GM19351 (cell line): ENCODE data around the gene DUS2.
"Not testable (repeated sequence)": the region's sequence is repeated elsewhere in the genome, so short reads cannot be mapped to it uniquely, and the experiment has no call there.

Experiments used
- ATAC-seq: cut with Tn5 transposase; IDR thresholded peaks from one replicate; pipeline ENCODE4 v1.9.1; 2021; ENCODE audit warnings: mild to moderate bottlenecking, moderate library complexity; ENCODE audit not compliant: unreplicated experiment

The DUS2 gene

DNA sequence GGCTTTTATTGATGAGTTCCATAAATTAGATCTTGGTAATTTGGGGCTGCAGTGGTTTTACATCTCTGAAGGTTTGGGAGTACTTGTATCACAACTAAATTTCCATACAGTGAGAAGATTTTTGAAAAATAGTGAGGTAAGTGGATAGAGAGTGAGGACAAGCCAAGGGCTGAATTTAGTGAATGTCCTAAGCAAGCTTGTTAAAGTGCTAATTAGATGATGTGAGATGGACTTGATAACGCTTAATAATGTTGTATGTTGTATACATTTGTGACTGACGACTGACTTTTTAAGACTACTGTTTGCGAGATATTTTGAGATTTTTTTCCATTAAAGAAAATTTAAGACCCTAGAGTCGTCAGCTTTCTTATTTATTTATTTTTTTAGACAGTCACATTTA, 66.0 kb downstream of the DUS2 start:
- no peak for ATAC-seq

DNA sequence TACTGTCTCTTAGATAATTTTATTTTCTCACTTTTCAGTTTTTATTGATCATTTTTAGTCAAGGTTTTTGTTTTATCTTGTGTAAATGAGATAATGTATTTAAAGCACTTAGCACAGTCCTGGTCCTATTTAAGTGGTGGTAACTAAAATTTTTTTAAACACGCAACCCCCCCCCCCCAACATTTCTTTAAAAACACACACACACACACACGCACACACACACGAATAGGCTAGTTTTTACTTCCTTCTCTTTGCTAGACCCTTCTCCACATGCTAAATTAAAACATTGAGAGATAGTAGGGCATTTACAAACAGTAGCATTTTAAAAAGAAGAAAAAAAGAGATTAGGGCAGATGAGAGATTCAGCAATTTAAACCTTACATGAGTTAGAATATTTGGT, 67.0 kb downstream of the DUS2 start:
- no peak for ATAC-seq

DNA sequence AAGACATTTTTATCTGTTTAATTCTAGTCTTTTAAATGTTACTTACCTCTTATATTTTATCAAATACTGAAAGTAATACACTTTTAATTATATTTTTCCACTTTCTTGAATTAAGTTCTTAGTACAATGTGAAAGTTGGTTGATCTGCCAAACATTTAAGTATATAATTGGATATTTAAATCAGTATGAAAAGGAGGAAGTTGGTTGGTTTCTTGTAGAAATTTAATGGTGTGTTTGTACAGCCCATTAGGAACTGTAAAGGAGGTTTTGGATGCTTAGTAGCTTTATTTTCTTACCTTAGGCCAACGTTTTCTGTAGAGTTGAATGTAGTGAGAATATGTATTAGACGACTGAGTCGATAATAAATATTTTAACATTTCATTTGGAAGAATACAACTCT, 67.4 kb downstream of the DUS2 start:
- ATAC-seq, result no peak

DNA sequence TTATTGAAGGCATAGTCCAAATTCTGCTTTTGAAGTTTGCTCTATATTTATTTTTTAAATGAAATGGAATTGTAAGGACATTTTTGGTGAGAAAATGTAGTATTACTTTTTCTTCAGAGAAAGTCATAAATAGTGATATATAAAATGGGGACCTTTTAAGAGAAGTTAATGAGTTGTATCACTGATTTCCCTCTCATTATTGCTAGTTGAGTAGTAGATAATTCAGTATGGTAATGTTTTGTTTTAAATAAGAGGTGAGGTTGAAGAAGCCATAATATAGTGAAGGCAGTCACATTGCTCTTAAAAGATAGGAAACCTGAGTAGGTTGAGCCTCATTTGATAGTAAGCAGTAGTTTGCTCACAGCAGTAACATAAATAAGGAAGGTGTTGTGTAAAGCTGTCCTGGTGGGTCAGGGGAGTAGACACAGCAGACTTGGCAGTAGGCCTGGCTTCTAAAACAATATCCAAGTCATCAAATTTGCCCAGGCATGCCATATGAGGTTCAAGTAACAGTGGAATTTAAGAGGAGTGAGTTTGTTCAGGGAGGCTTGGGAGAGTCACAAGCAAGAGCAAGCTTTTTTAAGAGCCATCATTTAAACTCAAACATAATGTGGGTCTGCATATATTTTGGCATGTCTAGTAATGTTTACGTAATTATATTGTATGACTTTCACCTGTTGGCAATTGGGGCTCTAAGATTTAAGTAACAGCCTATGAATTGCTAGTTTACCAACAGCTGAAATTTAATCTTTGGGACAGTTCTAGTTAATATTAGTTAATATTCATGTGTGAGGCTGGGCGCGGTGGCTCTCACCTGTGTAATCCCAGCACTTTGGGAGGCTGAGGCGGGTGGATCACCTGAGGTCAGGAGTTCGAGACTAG, 68.5 kb downstream of the DUS2 start:
- no peak for ATAC-seq

DNA sequence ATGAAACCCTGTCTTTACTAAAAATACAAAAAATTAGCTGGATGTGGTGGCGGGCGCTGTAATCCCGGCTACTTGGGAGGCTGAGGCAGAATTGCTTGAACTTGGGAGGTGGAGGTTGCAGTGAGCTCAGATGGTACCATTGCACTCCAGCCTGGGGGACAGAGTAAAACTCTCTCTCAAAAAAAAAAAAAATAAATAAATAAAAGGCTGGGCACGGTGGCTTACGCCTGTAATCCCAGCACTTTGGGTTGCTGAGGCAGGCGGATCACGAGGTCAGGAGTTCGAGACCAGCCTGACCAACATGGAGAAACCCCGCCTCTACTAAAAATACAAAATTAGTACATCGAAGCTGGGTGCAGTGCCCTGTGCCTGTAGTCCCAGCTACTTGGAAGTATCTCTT, 69.2 kb downstream of the DUS2 start:
- not testable (repeated sequence) for ATAC-seq

DNA sequence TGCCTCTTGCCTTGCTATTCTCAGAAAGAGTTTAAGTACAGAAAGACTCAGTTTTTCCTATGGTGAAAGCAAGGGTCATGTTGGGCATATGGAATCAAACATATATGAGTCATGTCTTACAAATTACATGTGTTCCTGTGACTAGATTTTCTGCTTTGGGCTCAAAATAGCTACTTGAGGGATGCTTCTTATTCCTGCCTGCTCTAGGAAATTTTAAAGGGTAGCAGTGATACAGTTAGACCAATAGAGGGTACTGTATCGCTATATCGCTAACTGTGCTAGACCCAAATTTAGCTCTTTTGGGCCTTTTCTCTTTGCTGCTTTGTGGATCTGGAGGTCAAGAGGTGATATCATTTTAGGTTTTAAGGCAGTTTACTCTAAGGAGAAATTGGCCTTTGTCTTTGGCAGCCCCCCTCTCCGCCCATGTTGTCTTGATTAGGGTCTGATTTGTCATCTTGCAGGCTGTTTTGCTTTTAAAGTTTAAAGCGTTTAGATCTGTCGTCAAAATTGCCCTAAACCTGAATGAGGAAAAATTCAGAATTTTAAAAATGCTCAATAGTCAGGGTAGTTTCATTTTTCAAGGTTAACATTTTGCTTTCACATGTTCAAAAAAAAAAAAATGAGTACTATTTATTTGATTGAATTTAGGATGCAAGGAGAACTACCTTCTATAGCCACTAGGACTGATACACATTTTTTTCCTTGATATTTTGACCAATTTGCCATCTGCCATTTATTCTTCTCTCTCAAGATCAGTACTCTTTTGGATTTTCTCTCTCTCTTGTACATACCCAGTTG, 70.9 kb downstream of the DUS2 start:
- ATAC-seq, result no peak

DNA sequence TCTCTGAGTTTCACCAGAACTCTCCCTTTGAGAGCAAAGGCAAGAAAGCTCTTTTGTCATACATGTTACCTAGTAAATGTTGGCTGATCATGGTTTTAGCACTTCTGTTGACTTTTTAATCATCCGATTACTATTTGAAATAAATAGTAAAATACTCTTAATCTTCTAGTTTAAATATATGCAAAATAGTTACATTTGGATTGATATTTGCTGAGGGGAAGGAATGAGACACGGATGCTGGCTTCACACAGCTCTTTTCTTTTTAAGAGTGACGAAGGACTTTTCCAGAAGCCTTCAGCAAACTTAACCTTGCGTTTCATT, 71.5 kb downstream of the DUS2 start:
- no peak for ATAC-seq

DNA sequence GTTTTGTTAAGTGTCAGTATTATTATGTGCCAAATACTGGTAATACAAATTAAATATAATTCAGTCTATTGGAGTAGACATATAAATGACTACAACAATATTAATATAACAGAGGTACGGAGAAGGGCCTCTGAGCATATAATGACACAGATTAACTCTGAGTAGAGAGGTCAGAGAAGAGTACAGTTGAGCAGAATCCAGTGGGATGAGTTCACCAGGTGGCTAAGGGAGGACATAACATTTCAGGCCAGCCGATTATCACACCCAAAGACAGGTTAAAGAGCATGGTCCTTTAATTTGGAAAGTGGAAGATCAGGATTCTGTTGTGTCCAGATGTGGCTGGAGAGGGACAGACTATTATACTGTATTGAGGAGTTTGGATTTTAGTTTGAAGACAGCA, 73.4 kb downstream of the DUS2 start:
- no peak for ATAC-seq

DNA sequence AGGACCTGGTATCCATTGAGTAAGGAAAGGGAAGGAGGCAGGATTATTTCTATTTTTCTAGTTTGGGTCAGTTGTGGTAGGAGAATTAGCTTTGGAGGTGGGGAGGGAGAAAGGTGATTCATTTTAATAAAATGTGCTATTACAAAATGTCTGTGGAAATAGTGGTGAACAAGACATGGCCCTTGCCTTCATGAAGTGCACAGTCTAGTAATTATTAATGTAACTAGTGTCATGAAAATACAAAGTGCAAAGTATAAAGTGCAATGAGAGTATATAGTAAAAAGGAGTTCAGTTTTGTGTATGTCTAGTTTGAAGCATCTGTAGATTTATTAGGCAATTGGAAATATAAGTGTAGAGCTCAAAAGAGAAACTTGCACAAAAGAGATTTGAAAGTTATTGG, 74.0 kb downstream of the DUS2 start:
- no peak for ATAC-seq

DNA sequence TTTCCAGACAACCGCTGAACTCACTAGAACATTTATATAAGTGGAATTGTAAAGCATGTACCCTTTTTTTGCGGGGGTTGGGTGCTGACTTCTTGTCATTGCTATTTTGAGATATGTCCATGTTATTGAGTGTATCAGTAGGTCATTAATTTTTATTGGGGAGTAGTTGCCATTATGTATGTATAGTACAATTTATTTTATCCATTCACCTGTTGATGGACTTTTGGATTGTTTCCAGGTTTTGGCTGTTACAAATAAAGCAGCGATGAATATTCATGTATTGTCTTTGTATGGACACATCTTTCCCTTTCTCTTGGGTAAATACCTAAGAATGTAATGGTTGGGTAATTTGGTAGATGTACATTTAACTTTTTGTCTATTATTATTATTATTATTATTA, 74.8 kb downstream of the DUS2 start:
- ATAC-seq, result no peak

DNA sequence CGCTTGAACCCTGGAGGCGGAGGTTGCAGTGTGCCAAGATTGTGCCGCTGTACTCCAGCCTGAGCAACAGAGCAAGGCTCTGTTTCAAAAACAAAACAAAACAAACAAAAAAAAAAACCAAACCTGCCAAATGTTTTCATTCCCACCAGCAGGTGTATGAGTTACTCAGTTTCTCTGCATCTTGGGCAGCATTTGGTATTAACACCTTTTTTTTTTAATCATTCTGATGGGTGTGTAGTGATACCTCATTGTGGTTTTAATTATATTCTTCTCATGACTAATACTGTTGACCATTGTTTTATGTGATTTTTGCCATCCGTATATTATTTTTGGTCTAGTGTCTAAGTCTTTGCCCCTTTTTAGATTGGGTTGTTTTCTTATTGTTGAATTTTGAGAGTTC, 77.4 kb downstream of the DUS2 start:
- ATAC-seq, result no peak

DNA sequence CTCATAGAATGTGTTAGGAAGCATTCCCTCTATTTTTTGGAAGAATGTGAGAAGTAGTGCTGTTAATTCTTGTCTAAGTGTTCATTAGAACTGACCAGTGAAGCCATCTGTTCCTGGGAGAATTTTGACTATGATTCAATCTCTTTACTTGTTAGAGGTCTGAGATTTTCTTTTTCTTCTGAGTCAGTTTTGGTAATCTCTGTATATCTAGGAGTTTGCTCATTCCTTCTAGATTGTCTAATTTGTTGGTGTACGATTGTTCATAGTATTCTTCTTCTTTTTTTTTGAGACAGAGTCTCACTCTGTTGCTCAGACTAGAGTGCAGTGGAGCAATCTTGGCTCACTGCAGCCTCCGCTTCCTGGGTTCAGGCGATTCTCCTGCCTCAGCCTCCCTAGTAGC, 82.5 kb downstream of the DUS2 start:
- ATAC-seq, result no peak

DNA sequence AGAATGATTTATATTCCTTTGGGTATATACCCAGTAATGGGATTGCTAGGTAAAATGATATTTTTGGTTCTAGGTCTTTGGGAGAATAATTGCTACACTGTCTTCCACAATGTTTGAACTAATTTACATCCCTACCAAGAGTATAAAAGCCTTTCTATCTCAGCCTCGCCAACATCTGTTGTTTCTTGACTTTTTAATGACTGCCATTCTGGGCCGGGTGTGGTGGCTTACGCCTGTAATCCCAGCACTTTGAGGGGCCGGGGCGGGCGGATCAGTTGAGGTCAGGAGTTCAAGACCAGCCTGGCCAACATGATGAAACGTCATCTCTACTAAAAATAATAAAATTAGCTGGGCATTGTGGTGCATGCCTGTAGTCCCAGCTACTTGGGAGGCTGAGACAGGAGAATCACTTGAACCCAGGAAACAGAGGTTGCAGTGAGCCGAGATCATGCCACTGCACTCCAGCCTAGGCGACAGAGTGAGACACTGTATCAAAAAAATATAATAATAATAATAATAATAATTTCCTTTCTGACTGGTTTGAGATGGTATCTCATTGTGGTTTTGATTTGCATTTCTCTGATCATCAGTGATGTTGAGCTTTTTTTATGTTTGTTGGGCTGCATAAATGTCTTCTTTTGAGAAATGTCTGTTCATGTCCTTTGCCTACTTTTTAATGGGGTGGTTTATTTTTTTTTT, 84.3 kb downstream of the DUS2 start:
- ATAC-seq, result not testable (repeated sequence)

DNA sequence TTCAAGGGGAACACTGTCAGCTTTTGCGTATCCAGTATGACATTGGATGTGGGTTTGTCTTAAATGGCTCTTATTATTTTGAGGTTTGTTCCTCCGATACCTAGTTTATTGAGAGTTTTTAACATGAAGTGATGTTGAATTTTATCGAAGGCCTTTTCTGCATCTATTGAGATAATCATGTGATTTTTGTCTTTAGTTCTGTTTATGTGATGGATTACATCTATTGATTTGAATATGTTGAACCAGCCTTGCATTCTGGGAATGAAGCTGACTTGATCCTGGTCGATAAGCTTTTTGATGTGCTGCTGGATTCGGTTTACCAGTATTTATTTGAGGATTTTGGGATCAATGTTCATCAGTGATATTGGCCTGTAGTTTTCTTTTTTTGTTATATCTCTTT, 86.1 kb downstream of the DUS2 start:
- not testable (repeated sequence) for ATAC-seq

DNA sequence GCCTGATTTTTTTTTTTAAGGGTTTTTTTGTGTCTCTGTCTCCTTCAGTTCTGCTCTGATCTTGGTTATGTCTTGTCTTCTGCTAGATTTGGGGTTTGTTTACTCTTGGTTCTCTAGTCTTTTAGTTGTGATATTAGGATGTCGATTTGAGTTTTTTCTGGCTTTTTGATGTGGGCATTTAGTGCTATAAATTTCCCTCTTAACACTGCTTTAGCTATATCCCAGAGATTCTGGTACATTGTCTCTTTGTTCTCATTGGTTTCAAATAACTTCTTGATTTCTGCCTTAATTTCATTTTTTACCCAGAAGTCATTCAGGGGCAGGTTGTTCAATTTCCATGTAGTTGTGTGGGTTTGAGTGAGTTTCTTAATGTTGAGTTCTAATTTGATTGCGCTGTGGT, 87.5 kb downstream of the DUS2 start:
- not testable (repeated sequence) for ATAC-seq

DNA sequence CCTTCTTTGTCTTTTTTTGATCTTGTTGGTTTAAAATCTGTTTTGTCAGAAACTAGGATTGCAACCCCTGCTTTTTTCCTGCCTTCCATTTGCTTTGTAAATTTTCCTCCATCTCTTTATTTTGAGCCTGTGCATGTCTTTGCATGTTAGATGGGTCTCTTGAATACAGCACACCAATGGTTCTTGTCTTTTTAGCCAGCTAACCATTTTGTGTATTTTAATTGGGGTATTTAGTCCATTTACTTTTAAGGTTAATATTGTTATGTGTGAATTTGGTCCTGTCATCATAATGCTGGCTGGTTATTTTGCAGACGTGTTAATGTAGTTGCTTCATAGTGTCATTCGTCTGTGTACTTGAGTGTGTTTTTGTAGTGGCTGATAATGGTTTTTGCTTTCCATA, 88.3 kb downstream of the DUS2 start:
- ATAC-seq, result no peak

DNA sequence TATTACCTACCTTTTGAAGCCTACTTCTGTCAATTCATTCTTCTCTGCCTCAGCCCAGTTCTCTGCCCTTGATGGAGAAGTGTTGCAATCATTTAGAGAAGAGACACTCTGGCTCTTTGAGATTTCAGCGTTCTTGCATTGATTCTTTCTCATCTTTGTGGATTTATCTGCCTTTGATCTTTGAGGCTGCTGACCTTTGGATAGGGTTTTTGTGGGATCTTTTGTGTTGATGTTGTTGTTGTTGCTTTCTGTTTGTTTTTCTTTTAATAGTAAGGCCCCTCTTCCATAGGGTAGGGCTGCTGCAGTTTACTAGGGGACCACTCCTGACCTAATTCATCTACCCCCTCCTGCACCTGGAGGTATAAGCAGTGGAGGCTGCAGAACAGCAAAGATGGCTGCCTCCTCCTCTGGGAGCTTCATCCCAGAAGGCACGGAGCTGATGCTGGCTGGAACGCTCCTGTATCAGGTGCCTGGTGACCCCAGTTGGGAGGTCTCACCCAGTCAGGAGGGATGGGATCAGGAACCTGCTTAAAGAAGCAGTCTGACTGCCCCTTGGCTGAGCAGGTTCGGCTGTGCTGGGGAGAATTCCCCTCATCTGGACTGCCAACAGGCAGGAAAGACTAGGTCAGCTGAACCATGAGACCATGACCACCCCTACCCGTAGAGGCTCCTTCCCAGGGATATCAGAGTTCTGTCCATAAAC, 90.1 kb downstream of the DUS2 start:
- ATAC-seq, result no peak

DNA sequence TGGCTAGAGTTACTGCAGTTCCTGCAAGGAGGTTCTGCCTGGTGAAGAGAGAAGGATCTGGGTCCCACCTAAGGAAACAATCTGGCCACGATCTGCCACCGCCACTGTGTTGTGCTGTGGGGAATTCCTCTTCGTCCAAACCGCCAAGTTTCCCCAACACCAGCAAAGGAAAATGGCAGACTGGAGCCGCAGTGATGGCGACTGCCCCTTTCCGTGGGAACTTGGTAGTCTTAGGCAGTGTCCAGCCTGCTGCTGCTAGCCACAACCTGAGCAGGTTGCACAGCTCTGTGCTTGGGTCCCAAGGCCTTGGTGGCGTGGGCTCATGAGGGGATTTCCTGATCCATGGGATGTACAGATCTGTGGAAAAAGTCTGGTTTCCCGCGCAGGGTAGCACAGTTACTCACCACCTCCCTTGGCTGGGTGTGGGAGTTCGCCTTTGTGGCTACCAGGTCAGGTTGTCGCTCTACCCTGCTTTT, 90.7 kb downstream of the DUS2 start:
- no peak for ATAC-seq

DNA sequence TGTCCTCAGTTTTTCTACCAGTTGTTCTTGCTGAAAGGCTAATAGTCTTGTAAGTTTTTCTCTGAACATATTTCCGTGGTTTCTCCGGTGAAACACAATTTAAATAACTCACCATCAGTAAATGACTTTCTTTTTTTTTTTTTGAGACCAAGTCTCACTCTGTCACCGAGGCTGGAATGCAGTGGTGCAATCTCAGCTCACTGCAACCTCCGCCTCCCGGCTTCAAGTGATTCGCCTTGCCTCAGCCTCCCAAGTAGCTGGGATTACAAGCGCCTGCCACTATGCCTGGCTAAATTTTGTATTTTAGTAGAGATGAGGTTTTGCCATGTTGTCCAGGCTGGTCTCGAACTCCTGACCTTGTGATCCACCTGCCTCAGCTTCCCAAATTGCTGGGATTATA, 91.9 kb downstream of the DUS2 start:
- not testable (repeated sequence) for ATAC-seq

DNA sequence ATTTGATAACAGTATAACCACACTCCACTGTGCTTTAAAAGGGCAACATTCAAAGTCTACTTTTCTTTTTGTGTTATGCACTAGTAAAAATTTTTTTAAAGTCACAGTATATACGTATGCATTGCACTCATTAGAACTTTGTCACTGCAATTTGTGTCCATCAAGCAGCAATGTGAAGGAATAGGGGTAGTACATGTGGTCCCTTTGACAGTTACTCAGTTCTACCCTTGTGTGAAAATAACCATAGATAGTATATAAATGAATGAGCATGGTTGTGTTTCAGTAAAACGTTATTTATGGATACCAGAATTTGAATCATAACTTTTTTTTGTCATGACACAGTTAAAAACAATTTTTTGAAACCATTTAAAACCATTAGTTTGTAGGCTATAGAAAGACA, 92.8 kb downstream of the DUS2 start:
- ATAC-seq, result no peak

DNA sequence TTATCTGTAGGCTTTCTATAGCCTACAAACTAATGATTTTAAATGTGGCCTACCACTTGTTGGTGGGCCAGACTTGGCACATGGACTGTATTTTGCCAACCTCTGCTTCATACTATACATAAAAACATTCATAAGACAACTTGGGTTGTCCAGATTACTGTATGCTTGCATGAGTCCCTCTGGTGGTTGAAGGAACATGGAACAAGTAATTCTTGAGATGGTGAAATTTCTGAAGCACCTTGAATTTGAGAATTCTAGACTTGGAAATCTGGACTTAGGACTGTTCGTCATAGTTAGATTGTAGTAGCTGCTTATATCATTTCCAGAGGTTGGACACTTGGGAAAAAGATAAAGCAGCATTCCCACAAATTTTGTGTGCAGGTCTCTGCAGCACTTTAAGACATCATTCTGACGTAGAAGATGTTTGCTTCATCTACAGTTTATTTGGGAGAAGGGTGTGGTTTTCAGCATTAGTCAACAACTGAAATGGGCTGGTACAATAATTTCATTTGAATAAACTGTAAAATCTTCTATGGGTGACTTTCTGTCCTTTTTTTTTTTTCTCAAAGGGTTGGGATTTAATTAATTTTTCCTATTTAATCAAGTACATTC, 93.3 kb downstream of the DUS2 start:
- ATAC-seq, result no peak
